ENCODE results near the gene MEST.

MEST gene

GRCh38 chr7:130473876-130474275 lies 18.0 kb upstream of the MEST start:
- DNase-seq (ENCODE audit: insufficient read length, low spot score) (no peak), FAIRE-seq (no peak)
- TF ChIP-seq, protein P1, sequence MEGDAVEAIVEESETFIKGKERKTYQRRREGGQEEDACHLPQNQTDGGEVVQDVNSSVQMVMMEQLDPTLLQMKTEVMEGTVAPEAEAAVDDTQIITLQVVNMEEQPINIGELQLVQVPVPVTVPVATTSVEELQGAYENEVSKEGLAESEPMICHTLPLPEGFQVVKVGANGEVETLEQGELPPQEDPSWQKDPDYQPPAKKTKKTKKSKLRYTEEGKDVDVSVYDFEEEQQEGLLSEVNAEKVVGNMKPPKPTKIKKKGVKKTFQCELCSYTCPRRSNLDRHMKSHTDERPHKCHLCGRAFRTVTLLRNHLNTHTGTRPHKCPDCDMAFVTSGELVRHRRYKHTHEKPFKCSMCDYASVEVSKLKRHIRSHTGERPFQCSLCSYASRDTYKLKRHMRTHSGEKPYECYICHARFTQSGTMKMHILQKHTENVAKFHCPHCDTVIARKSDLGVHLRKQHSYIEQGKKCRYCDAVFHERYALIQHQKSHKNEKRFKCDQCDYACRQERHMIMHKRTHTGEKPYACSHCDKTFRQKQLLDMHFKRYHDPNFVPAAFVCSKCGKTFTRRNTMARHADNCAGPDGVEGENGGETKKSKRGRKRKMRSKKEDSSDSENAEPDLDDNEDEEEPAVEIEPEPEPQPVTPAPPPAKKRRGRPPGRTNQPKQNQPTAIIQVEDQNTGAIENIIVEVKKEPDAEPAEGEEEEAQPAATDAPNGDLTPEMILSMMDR (IDR thresholded peaks at IDR 0.05; ENCODE audit: insufficient read depth, missing control alignments), result no peak

GRCh38 chr7:130475776-130476175 lies 16.1 kb upstream of the MEST start:
- DNase-seq (ENCODE audit: insufficient read length, low spot score), result no peak
- no peak for FAIRE-seq
- TF ChIP-seq, protein P1 (IDR thresholded peaks at IDR 0.05; ENCODE audit: insufficient read depth, missing control alignments), result no peak

- TF ChIP-seq, protein P1 (IDR thresholded peaks at IDR 0.05; ENCODE audit: insufficient read depth, missing control alignments), result no peak
- DNase-seq (ENCODE audit: insufficient read length, low spot score) (no peak), FAIRE-seq (no peak)
Observed at GRCh38 chr7:130476297-130477150, 15.4 kb upstream of the MEST start.

- TF ChIP-seq, protein P1 (IDR thresholded peaks at IDR 0.05; ENCODE audit: insufficient read depth, missing control alignments), result no peak
- FAIRE-seq (no peak), DNase-seq (ENCODE audit: insufficient read length, low spot score) (no peak)
Observed at GRCh38 chr7:130478991-130479390, 12.9 kb upstream of the MEST start.

DNA sequence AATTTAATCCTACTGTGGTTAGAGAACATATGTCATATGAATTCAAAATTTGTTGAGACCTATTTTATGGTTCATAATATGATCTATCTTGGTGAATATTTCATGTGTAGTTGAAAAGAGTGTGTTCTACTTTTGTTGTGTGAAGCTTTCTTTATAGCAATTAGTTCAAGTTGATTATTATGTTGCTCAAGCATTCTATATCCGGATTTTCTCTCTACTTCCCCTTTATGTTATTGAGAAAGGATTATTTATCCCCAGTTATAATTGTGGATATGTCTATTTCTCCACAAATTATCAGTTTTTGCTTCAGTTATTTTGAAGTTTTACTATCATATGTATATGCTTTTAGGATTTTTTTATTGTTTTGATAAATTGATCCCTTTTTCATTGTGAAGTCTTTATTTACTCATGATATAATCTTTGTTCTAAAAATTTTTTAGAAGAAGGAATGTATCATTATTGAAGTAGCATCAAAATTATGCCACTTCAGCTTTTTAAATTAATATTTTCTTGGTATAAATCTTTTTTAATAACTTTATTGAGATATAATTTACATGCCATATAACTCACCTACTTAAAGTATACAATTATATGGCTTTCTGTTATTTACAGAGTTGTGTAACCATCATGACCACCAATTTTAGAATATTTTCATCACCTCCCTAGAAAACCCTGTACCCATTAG lies 12.0 kb upstream of the MEST start:
- TF ChIP-seq, protein P1 (IDR thresholded peaks at IDR 0.05; ENCODE audit: insufficient read depth, missing control alignments), result no peak
- FAIRE-seq (no peak), DNase-seq (ENCODE audit: insufficient read length, low spot score) (no peak)

DNA sequence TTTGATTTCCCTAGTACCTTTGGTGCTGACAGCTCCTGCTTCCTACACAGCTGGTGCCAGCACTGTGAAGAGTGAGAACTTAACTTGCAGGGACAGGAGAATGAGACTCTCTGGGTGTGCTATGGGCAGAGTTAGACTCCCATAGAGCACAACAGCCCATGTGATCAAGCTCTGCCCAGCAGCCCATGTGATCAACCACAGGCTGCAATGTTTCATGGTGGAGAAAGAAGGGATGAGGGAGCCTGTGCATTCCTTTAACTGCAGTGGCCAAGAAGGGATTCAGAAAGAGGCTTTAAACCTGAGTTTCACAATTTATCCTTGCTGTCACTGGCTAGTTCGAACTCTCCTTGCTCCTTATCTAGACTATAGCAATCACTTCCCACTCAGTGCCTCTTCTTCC lies 10.0 kb upstream of the MEST start:
- FAIRE-seq, result no peak
- DNase-seq (ENCODE audit: insufficient read length, low spot score), result no peak
- TF ChIP-seq, protein P1 (IDR thresholded peaks at IDR 0.05; ENCODE audit: insufficient read depth, missing control alignments), result no peak

- TF ChIP-seq, protein P1 (IDR thresholded peaks at IDR 0.05; ENCODE audit: insufficient read depth, missing control alignments), result no peak
- FAIRE-seq (no peak), DNase-seq (ENCODE audit: insufficient read length, low spot score) (no peak)
Observed at GRCh38 chr7:130483031-130483430, 8.9 kb upstream of the MEST start.

Measured in D721Med (cell line).